ENCODE data around the gene XIRP2. TPM values are rescaled to one million over a fixed set of nuclear protein-coding genes. Genes with fewer than 3 reads are reported as not detected.
A peak's percentile ranks its signal among the peaks of the same experiment; 100 is the strongest.

Gene XIRP2
- total RNA-seq, 1 experiment from 2014 or later: not detected

- no peaks in the 10 kb centered on the region for H3K79me2 ChIP-seq (ENCODE audit: insufficient read depth, low read length)
- H3K4me2 ChIP-seq (ENCODE audit: low read length): no peak overlapping the region
- TF ChIP-seq, protein P1, sequence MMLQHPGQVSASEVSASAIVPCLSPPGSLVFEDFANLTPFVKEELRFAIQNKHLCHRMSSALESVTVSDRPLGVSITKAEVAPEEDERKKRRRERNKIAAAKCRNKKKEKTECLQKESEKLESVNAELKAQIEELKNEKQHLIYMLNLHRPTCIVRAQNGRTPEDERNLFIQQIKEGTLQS (IDR thresholded peaks at IDR 0.05): no peak
- TF ChIP-seq FOSL1 (IDR thresholded peaks at IDR 0.05; ENCODE audit: low read depth) (no peak), ZBTB33 (IDR thresholded peaks at IDR 0.05; ENCODE audit: extremely low read depth, insufficient replicate concordance, low read length) (no peak), EZH2phosphoT487 (IDR thresholded peaks at IDR 0.05; ENCODE audit: borderline replicate concordance) (no peak), SIN3A (IDR thresholded peaks at IDR 0.05; ENCODE audit: low read depth) (no peak), RAD21 (IDR thresholded peaks at IDR 0.05; ENCODE audit: low read depth) (peak; percentile 47; the same call in 1 of the 2 replicates), TCF7L2 (IDR thresholded peaks at IDR 0.05; ENCODE audit: borderline replicate concordance, extremely low read depth, insufficient read depth, insufficient read length) (no peak)
- TF ChIP-seq, protein P2, sequence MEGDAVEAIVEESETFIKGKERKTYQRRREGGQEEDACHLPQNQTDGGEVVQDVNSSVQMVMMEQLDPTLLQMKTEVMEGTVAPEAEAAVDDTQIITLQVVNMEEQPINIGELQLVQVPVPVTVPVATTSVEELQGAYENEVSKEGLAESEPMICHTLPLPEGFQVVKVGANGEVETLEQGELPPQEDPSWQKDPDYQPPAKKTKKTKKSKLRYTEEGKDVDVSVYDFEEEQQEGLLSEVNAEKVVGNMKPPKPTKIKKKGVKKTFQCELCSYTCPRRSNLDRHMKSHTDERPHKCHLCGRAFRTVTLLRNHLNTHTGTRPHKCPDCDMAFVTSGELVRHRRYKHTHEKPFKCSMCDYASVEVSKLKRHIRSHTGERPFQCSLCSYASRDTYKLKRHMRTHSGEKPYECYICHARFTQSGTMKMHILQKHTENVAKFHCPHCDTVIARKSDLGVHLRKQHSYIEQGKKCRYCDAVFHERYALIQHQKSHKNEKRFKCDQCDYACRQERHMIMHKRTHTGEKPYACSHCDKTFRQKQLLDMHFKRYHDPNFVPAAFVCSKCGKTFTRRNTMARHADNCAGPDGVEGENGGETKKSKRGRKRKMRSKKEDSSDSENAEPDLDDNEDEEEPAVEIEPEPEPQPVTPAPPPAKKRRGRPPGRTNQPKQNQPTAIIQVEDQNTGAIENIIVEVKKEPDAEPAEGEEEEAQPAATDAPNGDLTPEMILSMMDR (IDR thresholded peaks at IDR 0.05 in 2 of 3, conservative IDR thresholded peaks at IDR 0.05 in 1 of 3; ENCODE audit: borderline replicate concordance in 1 of 3, insufficient read depth in 1 of 3, low read depth in 2 of 3, low read length in 2 of 3): peak; percentile 40 to 72 (median 59); a peak in 5 of 6 replicates
- H3K9me2 ChIP-seq (ENCODE audit: insufficient read depth): no peaks in the 10 kb centered on the region
- no peak overlapping the region for H3K4me3 ChIP-seq (replicated peaks in 1 of 2; ENCODE audit: low read depth in 1 of 2, low read length in 2 of 2)
- ChIA-PET POLR2A (no interaction called here), CTCF (interaction anchor here (1.0 to 2.0 kb wide), 3 partner anchors 10 to 673 kb away, joined by 3 to 8 read pairs (median 4); no protein-coding TSS in a partner anchor), RAD21 (ENCODE audit: low non-redundant PET in 1 of 2, low total read pairs in 2 of 2, uncharacterized antibody in 2 of 2, unreplicated experiment in 2 of 2) (interaction anchor here in 1 of 2 experiments (0.8 kb wide), 1 partner anchor 140 kb away, joined by 3 read pairs; no protein-coding TSS in a partner anchor)
- no peaks in the 10 kb centered on the region for H4K20me1 ChIP-seq (ENCODE audit: insufficient read depth)
- ATAC-seq: peak; percentile 58; the same call in 1 of the 2 replicates
- peak; percentile 10 for DNase-seq (ENCODE audit: low read depth, low spot score)
- no peaks in the 10 kb centered on the region for H3K36me3 ChIP-seq (ENCODE audit: control insufficient read depth in 1 of 2, insufficient read depth in 2 of 2, low read length in 2 of 2)
- no peaks in the 10 kb centered on the region for H3K4me1 ChIP-seq (ENCODE audit: control insufficient read depth in 1 of 2, insufficient read depth in 2 of 2, low read length in 2 of 2)
- intact Hi-C loops (cut with micrococcal nuclease): loop anchor here (2.0 kb wide), 1 partner anchor 673 kb away; no protein-coding TSS in a partner anchor
- no TSS peak for BruUV-seq (replicated peaks)
- H3K9ac ChIP-seq (ENCODE audit: low read length): no peak overlapping the region
- H3K9me3 ChIP-seq (ENCODE audit: control insufficient read depth in 1 of 2, insufficient read depth in 1 of 2, low read depth in 1 of 2, low read length in 2 of 2): no peaks in the 10 kb centered on the region
- no peaks in the 10 kb centered on the region for H3K27me3 ChIP-seq (ENCODE audit: insufficient read depth, low read length)
- H2AFZ ChIP-seq (ENCODE audit: low read depth, low read length, poor library complexity, severe bottlenecking): no peak overlapping the region
- H3K27ac ChIP-seq (ENCODE audit: low read depth, low read length): no peak overlapping the region
These were observed 323.9 kb downstream of the XIRP2 start for GRCh38 chr2:167212014-167212648.
